Coronary artery (tissue), 2 donors: Measurements from ENCODE around the gene DPYD.

ENCODE experiments used
- DNase-seq: peaks from one replicate; pipeline ENCODE4 v3.0.0-alpha.2; 2017; ENCODE audit warnings: low spot score
- H3K27ac ChIP-seq, 2 donors: fragments of 200-600 bp; sonication (generic); one replicate each; pipeline ENCODE4 v1.5.1; 2016 to 2019
- H3K4me3 ChIP-seq: fragments of 200-600 bp; sonication (generic); 2 replicates; pipeline ENCODE4 v1.5.1; 2016; ENCODE audit warnings: mild to moderate bottlenecking, moderate library complexity
- CTCF ChIP-seq: fragments of 200-600 bp; sonication (generic); IDR thresholded peaks from one replicate; pipeline ENCODE4 v1.5.1; 2019; ENCODE audit warnings: antibody characterized with exemption

DPYD gene

GRCh38 chr1:97262842-97263241 is 658.0 kb downstream of the DPYD start:
- Histone ChIP-seq H3K27ac (no peak overlapping the region), H3K4me3 (no peak overlapping the region)
- no peak for TF ChIP-seq CTCF
- DNase-seq = no peak

GRCh38 chr1:97258597-97258996 is 662.2 kb downstream of the DPYD start:
- DNase-seq = no peak
- no peak overlapping the region for H3K27ac ChIP-seq
- H3K4me3 ChIP-seq = no peak overlapping the region
- no peak for TF ChIP-seq CTCF

- Histone ChIP-seq H3K4me3 (no peak overlapping the region), H3K27ac (no peak overlapping the region)
- DNase-seq = no peak
- TF ChIP-seq CTCF = no peak
Measured at GRCh38 chr1:97254731-97255463, 665.9 kb downstream of the DPYD start.

- no peak for DNase-seq
- Histone ChIP-seq H3K27ac (no peak overlapping the region), H3K4me3 (no peak overlapping the region)
- TF ChIP-seq CTCF = no peak
Measured at GRCh38 chr1:97252925-97253324, 667.9 kb downstream of the DPYD start.

- Histone ChIP-seq H3K27ac (no peak overlapping the region), H3K4me3 (no peak overlapping the region)
- no peak for DNase-seq
- no peak for TF ChIP-seq CTCF
Measured at GRCh38 chr1:97252076-97252475, 668.8 kb downstream of the DPYD start.

- no peak for TF ChIP-seq CTCF
- DNase-seq = no peak
Measured at GRCh38 chr1:97247196-97247595, 673.6 kb downstream of the DPYD start.

GRCh38 chr1:97245682-97246081 is 675.2 kb downstream of the DPYD start:
- no peak for DNase-seq
- H3K4me3 ChIP-seq = no peak overlapping the region
- TF ChIP-seq CTCF = no peak
- H3K27ac ChIP-seq = no peak overlapping the region

More at GRCh38 chr1:97247196-97247595, 673.6 kb downstream of the DPYD start:
- H3K27ac ChIP-seq = no peak overlapping the region
- no peak overlapping the region for H3K4me3 ChIP-seq
